Ovary (tissue), 3 donors: ENCODE results near the gene PDS5B.

Experiments
- CTCF ChIP-seq, 3 donors: fragments of 450-650 bp in 2 of 3; fragments of 200-600 bp in 1 of 3; IDR thresholded peaks; one replicate each; pipeline versions ENCODE4 v1.5.1 to v1.8.0; 2016 to 2022; ENCODE audit warnings: antibody characterized with exemption in 3 of 3, mild to moderate bottlenecking in 1 of 3
- POLR2A ChIP-seq: fragments of 450-650 bp; IDR thresholded peaks from one replicate; pipeline ENCODE4 v1.6.1; 2017; ENCODE audit warnings: antibody characterized with exemption, mild to moderate bottlenecking, moderate library complexity
- donor health status: DM: no; HTN: no; CAD: no.

GRCh38 chr13:32682740-32683139 lies 96.5 kb downstream of the PDS5B start:
- TF ChIP-seq CTCF (IDR thresholded peaks at IDR 0.05) (no peak), POLR2A (no peak)
